ENCODE data around the gene RBMS2.

Gene RBMS2

GRCh38 chr12:56600753-56601152 is 79.1 kb downstream of the RBMS2 start:
- Histone ChIP-seq H3K27ac (ENCODE audit: low read depth, low read length) (no peak overlapping the region), H3K4ac (ENCODE audit: low read depth, low read length) (no peak overlapping the region), H3K9me3 (ENCODE audit: insufficient read depth, low read depth, low read length) (peaks cover 1% of the 10 kb centered on the region), H3K9ac (ENCODE audit: low read length) (no peak overlapping the region), H2AFZ (ENCODE audit: insufficient read depth, low read length, poor library complexity) (no peak overlapping the region), H3K36me3 (ENCODE audit: control insufficient read depth in 1 of 2, insufficient read depth in 2 of 2, low read length in 2 of 2) (peaks cover 74 to 79% of the 10 kb centered on the region in 2 experiments), H2BK12ac (ENCODE audit: low read length) (no peak overlapping the region), H3K27me3 (ENCODE audit: insufficient read depth, low read length) (no peaks in the 10 kb centered on the region), H3K23ac (ENCODE audit: low read length) (no peak overlapping the region), H3K4me1 (ENCODE audit: control insufficient read depth in 1 of 2, insufficient read depth in 2 of 2, low read length in 2 of 2) (no peaks in the 10 kb centered on the region), H2BK5ac (ENCODE audit: low read depth, low read length, poor library complexity) (no peak overlapping the region), H2BK120ac (ENCODE audit: insufficient read depth, low read length, poor library complexity) (no peak overlapping the region), H4K8ac (ENCODE audit: low read depth, low read length) (no peak overlapping the region), H3K79me2 (ENCODE audit: control insufficient read depth, insufficient read depth, low read length, poor library complexity) (no peaks in the 10 kb centered on the region), H4K12ac (ENCODE audit: low read depth, low read length) (no peak overlapping the region), H3K4me3 (ENCODE audit: low read depth, low read length) (no peak overlapping the region), H2AK5ac (ENCODE audit: low read length) (no peak overlapping the region), H3K4me2 (ENCODE audit: low read length) (no peak overlapping the region), H3K18ac (ENCODE audit: low read length) (no peak overlapping the region), H3K79me1 (ENCODE audit: low read length) (no peaks in the 10 kb centered on the region), H3K14ac (ENCODE audit: low read length) (no peak overlapping the region), H4K91ac (ENCODE audit: low read depth, low read length) (no peak overlapping the region)
- no CpG with 5 or more reads among the region's 6 CpGs for WGBS (ENCODE audit: extremely low coverage, insufficient coverage, insufficient read length)
- DNase-seq = no peak

GRCh38 chr12:56601503-56601902 is 79.9 kb downstream of the RBMS2 start:
- peaks cover 73 to 86% of the 10 kb centered on the region in 2 experiments for H3K36me3 ChIP-seq (ENCODE audit: control insufficient read depth in 1 of 2, insufficient read depth in 2 of 2, low read length in 2 of 2)
- no CpG with 5 or more reads among the region's 3 CpGs for WGBS (ENCODE audit: extremely low coverage, insufficient coverage, insufficient read length)

GRCh38 chr12:56602239-56602638 is 80.6 kb downstream of the RBMS2 start:
- H4K8ac ChIP-seq (ENCODE audit: low read depth, low read length) = no peak overlapping the region
- no peak overlapping the region for H3K4ac ChIP-seq (ENCODE audit: low read depth, low read length)
- H2AFZ ChIP-seq (ENCODE audit: insufficient read depth, low read length, poor library complexity) = no peak overlapping the region
- no CpG with 5 or more reads among the region's 3 CpGs for WGBS (ENCODE audit: extremely low coverage, insufficient coverage, insufficient read length)
- no peak overlapping the region for H2BK12ac ChIP-seq (ENCODE audit: low read length)
- no peaks in the 10 kb centered on the region for H3K79me2 ChIP-seq (ENCODE audit: control insufficient read depth, insufficient read depth, low read length, poor library complexity)
- H3K27ac ChIP-seq (ENCODE audit: low read depth, low read length) = no peak overlapping the region
- H4K12ac ChIP-seq (ENCODE audit: low read depth, low read length) = no peak overlapping the region
- H3K9ac ChIP-seq (ENCODE audit: low read length) = no peak overlapping the region
- H2BK5ac ChIP-seq (ENCODE audit: low read depth, low read length, poor library complexity) = no peak overlapping the region
- H3K18ac ChIP-seq (ENCODE audit: low read length) = no peak overlapping the region
- H3K36me3 ChIP-seq (ENCODE audit: control insufficient read depth in 1 of 2, insufficient read depth in 2 of 2, low read length in 2 of 2) = peaks cover 74 to 88% of the 10 kb centered on the region in 2 experiments
- no peaks in the 10 kb centered on the region for H3K79me1 ChIP-seq (ENCODE audit: low read length)
- H2AK5ac ChIP-seq (ENCODE audit: low read length) = no peak overlapping the region
- DNase-seq = no peak
- H3K4me2 ChIP-seq (ENCODE audit: low read length) = no peak overlapping the region
- peaks cover 1% of the 10 kb centered on the region for H3K9me3 ChIP-seq (ENCODE audit: insufficient read depth, low read depth, low read length)
- no peak overlapping the region for H3K4me3 ChIP-seq (ENCODE audit: low read depth, low read length)
- H2BK120ac ChIP-seq (ENCODE audit: insufficient read depth, low read length, poor library complexity) = no peak overlapping the region
- H4K91ac ChIP-seq (ENCODE audit: low read depth, low read length) = no peak overlapping the region
- H3K27me3 ChIP-seq (ENCODE audit: insufficient read depth, low read length) = no peaks in the 10 kb centered on the region
- H3K23ac ChIP-seq (ENCODE audit: low read length) = no peak overlapping the region
- no peak overlapping the region for H3K14ac ChIP-seq (ENCODE audit: low read length)
- H3K4me1 ChIP-seq (ENCODE audit: control insufficient read depth in 1 of 2, insufficient read depth in 2 of 2, low read length in 2 of 2) = no peaks in the 10 kb centered on the region

More at GRCh38 chr12:56601503-56601902, 79.9 kb downstream of the RBMS2 start:
- no peak overlapping the region for H3K4ac ChIP-seq (ENCODE audit: low read depth, low read length)
- no peak overlapping the region for H3K23ac ChIP-seq (ENCODE audit: low read length)
- no peaks in the 10 kb centered on the region for H3K27me3 ChIP-seq (ENCODE audit: insufficient read depth, low read length)
- H3K79me2 ChIP-seq (ENCODE audit: control insufficient read depth, insufficient read depth, low read length, poor library complexity) = no peaks in the 10 kb centered on the region
- H4K12ac ChIP-seq (ENCODE audit: low read depth, low read length) = no peak overlapping the region
- no peak overlapping the region for H2BK5ac ChIP-seq (ENCODE audit: low read depth, low read length, poor library complexity)
- H3K27ac ChIP-seq (ENCODE audit: low read depth, low read length) = no peak overlapping the region
- no peak overlapping the region for H2AFZ ChIP-seq (ENCODE audit: insufficient read depth, low read length, poor library complexity)
- no peak for DNase-seq
- H4K91ac ChIP-seq (ENCODE audit: low read depth, low read length) = no peak overlapping the region
- H3K79me1 ChIP-seq (ENCODE audit: low read length) = no peaks in the 10 kb centered on the region
- no peak overlapping the region for H3K14ac ChIP-seq (ENCODE audit: low read length)
- no peak overlapping the region for H3K4me2 ChIP-seq (ENCODE audit: low read length)
- H3K18ac ChIP-seq (ENCODE audit: low read length) = no peak overlapping the region
- peaks cover 1% of the 10 kb centered on the region for H3K9me3 ChIP-seq (ENCODE audit: insufficient read depth, low read depth, low read length)
- no peak overlapping the region for H3K4me3 ChIP-seq (ENCODE audit: low read depth, low read length)
- no peak overlapping the region for H3K9ac ChIP-seq (ENCODE audit: low read length)
- H4K8ac ChIP-seq (ENCODE audit: low read depth, low read length) = no peak overlapping the region
- no peak overlapping the region for H2AK5ac ChIP-seq (ENCODE audit: low read length)
- no peaks in the 10 kb centered on the region for H3K4me1 ChIP-seq (ENCODE audit: control insufficient read depth in 1 of 2, insufficient read depth in 2 of 2, low read length in 2 of 2)
- H2BK120ac ChIP-seq (ENCODE audit: insufficient read depth, low read length, poor library complexity) = no peak overlapping the region
- H2BK12ac ChIP-seq (ENCODE audit: low read length) = no peak overlapping the region

- DNase-seq = no peak
- Histone ChIP-seq H3K4me3 (ENCODE audit: low read depth, low read length) (no peak overlapping the region), H3K27me3 (ENCODE audit: insufficient read depth, low read length) (no peaks in the 10 kb centered on the region), H2AFZ (ENCODE audit: insufficient read depth, low read length, poor library complexity) (no peak overlapping the region), H4K12ac (ENCODE audit: low read depth, low read length) (no peak overlapping the region), H3K14ac (ENCODE audit: low read length) (no peak overlapping the region), H3K9me3 (ENCODE audit: insufficient read depth, low read depth, low read length) (peaks cover 1% of the 10 kb centered on the region), H3K4ac (ENCODE audit: low read depth, low read length) (no peak overlapping the region), H2BK5ac (ENCODE audit: low read depth, low read length, poor library complexity) (no peak overlapping the region), H3K79me2 (ENCODE audit: control insufficient read depth, insufficient read depth, low read length, poor library complexity) (no peaks in the 10 kb centered on the region), H3K27ac (ENCODE audit: low read depth, low read length) (no peak overlapping the region), H2BK120ac (ENCODE audit: insufficient read depth, low read length, poor library complexity) (no peak overlapping the region), H3K9ac (ENCODE audit: low read length) (no peak overlapping the region), H2BK12ac (ENCODE audit: low read length) (no peak overlapping the region), H2AK5ac (ENCODE audit: low read length) (no peak overlapping the region), H3K23ac (ENCODE audit: low read length) (no peak overlapping the region), H4K8ac (ENCODE audit: low read depth, low read length) (no peak overlapping the region), H3K4me1 (ENCODE audit: control insufficient read depth in 1 of 2, insufficient read depth in 2 of 2, low read length in 2 of 2) (no peaks in the 10 kb centered on the region), H3K4me2 (ENCODE audit: low read length) (no peak overlapping the region), H3K36me3 (ENCODE audit: control insufficient read depth in 1 of 2, insufficient read depth in 2 of 2, low read length in 2 of 2) (peaks cover 74 to 80% of the 10 kb centered on the region in 2 experiments), H4K91ac (ENCODE audit: low read depth, low read length) (no peak overlapping the region), H3K79me1 (ENCODE audit: low read length) (no peaks in the 10 kb centered on the region), H3K18ac (ENCODE audit: low read length) (no peak overlapping the region)
- no CpG with 5 or more reads among the region's 3 CpGs for WGBS (ENCODE audit: extremely low coverage, insufficient coverage, insufficient read length)
Observed at GRCh38 chr12:56604355-56604754, 82.7 kb downstream of the RBMS2 start.
